HEK293 (cell line): Measurements from ENCODE around the gene LILRA2.

Source experiments
- KLF9 ChIP-seq: fragments of 450-650 bp; formaldehyde crosslinking; IDR thresholded peaks from 2 replicates; pipeline ENCODE4 v1.5.1; 2016; ENCODE audit warnings: missing biosample characterization, missing genetic modification characterization, low read depth
- TRIM28 ChIP-seq: IDR thresholded peaks from 2 replicates; pipeline ENCODE4 v1.6.1; 2011; ENCODE audit warnings: low read length, control low read depth, borderline replicate concordance
- ZBTB8A ChIP-seq: fragments of 450-650 bp; formaldehyde crosslinking; IDR thresholded peaks from 2 replicates; pipeline ENCODE4 v1.5.1; 2016; ENCODE audit warnings: missing biosample characterization, missing genetic modification characterization
- ZNF121 ChIP-seq: fragments of 450-650 bp; formaldehyde crosslinking; IDR thresholded peaks from 2 replicates; pipeline ENCODE4 v1.5.1; 2016; ENCODE audit warnings: missing biosample characterization, missing genetic modification characterization
- ZNF707 ChIP-seq: fragments of 450-650 bp; formaldehyde crosslinking; IDR thresholded peaks from 2 replicates; pipeline ENCODE4 v1.5.1; 2016; ENCODE audit warnings: missing biosample characterization, missing genetic modification characterization
- ZSCAN30 ChIP-seq: fragments of 450-650 bp; IDR thresholded peaks from 2 replicates; pipeline ENCODE4 v1.5.1; 2018; ENCODE audit warnings: missing biosample characterization, mild to moderate bottlenecking, missing genetic modification characterization, moderate library complexity
- TF ChIP-seq, protein P1 (sequence below): fragments of 450-650 bp; formaldehyde crosslinking; IDR thresholded peaks from 2 replicates; pipeline ENCODE4 v1.5.1; 2016; ENCODE audit warnings: missing biosample characterization, missing genetic modification characterization

DNA sequence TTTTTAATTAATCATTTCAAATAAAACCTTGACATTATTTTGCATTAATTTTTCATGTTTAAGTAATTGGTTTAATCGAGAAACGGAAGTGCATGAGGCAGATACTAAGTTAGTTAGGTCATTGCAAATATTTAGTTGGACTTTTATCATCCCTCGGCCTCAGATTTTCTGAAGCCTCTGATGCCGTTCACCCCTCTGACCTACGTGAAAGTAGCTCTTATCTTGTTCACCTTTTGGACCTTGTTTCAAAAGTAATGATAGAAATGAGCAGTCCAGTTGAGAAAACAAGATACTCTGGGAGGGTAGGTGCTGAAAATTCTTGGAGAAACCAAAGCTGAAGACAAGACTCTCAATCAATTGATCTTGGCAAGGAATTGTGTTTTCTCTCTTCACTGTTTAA lies 48.0 kb upstream of the LILRA2 start:
- TF ChIP-seq ZBTB8A (tag by site-specific recombination) (no peak), ZNF121 (no peak), ZSCAN30 (tag by site-specific recombination) (no peak), KLF9 (no peak), TRIM28 (no peak), ZNF707 (no peak)
- TF ChIP-seq, protein P1, sequence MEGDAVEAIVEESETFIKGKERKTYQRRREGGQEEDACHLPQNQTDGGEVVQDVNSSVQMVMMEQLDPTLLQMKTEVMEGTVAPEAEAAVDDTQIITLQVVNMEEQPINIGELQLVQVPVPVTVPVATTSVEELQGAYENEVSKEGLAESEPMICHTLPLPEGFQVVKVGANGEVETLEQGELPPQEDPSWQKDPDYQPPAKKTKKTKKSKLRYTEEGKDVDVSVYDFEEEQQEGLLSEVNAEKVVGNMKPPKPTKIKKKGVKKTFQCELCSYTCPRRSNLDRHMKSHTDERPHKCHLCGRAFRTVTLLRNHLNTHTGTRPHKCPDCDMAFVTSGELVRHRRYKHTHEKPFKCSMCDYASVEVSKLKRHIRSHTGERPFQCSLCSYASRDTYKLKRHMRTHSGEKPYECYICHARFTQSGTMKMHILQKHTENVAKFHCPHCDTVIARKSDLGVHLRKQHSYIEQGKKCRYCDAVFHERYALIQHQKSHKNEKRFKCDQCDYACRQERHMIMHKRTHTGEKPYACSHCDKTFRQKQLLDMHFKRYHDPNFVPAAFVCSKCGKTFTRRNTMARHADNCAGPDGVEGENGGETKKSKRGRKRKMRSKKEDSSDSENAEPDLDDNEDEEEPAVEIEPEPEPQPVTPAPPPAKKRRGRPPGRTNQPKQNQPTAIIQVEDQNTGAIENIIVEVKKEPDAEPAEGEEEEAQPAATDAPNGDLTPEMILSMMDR (tag by site-specific recombination) = no peak
